ENCODE results near the gene TANC2.

- TF ChIP-seq EZH2 (IDR thresholded peaks at IDR 0.05) (no peak), POLR2AphosphoS5 (IDR thresholded peaks at IDR 0.05; ENCODE audit: borderline replicate concordance, low read depth, low read length) (no peak)
These were observed 9.2 kb downstream of the TANC2 start for GRCh38 chr17:62975206-62975605.
